Suppressor macrophage treated with lipopolysaccharide for 1 hour (primary cell): ENCODE measurements around the gene NEUROD2.

ENCODE experiments used
- DNase-seq, 3 donors: peaks; one replicate each; pipeline ENCODE4 v3.0.0-alpha.2; 2020 to 2022

NEUROD2 gene

DNA sequence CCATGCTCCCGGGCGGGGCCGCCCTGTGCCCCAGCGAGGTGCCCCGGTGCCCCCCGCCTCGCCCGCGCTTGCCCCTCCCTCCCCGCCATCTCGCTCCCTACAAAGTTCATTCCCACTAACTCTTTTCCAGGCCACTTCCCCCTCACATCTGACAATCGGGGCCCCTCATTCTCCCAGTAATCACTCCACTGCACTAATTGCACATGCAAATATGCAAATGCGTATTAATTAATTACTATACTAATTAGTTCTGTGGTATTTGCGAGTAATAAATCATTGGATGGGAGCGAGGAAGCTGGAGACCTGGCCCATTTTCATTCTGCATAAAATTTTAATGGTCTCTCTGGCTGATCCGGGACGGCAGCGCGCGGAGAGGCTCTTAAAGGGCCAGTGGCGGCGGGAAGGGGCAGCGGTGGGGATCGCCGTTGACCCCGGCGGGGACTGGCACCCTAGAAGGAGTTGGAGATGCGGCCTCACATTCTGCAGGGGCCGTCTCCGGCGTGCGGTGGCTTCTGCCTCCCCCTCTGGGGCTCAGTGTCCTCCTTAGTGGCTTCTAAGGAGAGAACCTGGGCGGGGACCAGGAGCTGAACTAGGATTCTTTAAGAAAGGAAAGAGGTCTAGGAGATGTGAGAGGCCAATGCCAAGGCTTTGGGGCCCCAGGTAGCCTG lies 10.7 kb upstream of the NEUROD2 start:
- DNase-seq, result peak in 1 of 3 donors; percentile 33

DNA sequence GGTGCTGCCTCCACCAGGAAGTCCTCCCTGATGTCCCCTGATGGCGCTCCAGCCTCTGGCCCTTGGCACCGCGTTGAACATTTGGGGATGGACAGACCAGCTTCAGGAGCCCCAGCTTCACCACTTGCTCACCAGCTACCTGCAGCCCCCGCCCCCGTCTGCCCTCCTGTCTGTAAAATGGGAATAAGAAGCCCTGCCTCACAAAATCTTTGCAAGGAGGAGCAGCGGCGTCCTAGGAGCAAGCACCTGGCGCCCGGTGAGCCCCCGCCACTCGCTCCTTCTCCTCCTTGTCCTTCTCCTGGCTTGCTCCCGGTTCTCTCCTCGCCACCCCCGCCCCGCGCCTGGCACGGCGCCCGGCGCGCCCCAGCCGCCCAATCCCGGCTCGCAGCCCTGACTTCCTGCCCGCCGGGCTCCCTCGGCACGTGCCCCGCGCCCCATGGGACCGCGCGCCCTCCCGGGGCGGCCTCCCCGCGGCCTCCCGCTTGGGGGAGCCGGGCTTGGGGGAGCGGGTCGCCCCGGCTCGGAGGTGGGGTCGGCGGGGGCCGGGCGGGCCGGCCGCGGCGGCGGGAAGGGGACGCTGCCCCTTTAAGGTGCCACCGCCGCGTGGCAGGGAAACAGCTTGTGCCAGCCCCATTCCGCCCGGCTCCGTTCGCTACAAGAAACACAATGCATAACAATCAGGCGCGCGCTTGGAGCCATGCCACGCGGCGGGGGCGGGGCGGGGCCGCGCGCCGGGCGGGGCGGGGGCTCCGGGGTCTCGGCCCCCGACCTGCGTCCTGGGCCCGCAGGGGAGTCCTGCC lies 9.9 kb upstream of the NEUROD2 start:
- peak; percentile 56 to 76 (median 58) for DNase-seq

- DNase-seq, result no peak
Measured at GRCh38 chr17:39617100-39617445, 9.4 kb upstream of the NEUROD2 start.

DNA sequence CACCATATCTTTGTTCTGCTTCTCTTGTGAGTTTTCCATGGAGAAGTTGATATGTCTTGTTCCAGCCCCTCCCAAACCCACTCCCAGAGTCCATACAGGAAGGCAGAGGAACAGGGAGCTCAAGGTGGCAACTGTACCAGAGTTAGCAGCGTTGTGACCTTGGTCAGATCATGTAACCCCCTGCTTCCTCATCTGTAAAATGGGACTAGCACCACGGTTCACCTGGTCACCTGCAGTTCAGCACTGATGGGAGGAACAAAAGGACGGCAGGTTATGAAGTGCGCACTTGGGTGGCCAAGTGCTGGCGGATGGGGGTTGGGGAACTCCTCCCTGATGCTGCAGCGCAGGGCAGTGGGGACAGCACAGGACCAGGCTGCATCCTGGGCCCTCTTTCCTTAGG lies 7.7 kb upstream of the NEUROD2 start:
- no peak for DNase-seq

- no peak for DNase-seq
Measured at GRCh38 chr17:39614545-39615157, 6.9 kb upstream of the NEUROD2 start.

DNA sequence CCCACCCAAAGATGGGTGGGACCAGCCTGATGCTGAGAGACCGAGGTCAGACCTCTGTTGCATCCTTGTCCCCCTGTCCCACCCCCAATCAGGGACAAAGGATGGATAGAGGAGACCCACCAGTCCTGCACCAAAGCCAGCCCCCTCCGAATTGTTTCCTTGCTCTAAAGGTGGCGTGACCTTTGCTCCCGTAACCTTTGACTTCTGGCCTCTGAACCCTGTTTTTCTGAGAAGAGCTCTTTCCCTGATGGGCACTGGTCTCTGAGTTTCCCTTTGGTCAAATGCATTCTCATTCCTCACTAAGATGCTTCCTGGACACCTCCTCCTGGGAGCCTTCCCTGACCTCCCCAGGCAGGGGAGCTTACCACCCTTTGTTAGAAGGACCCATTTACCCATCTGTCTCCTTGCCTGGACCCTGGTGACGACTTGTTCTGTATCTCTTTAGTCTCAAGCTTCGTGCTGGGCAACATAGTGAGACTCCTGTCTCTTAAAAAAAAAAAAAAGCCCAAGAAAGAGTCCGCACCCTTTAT lies 5.3 kb upstream of the NEUROD2 start:
- DNase-seq, result no peak

GRCh38 chr17:39612291-39612894 lies 4.7 kb upstream of the NEUROD2 start:
- DNase-seq, result no peak

DNA sequence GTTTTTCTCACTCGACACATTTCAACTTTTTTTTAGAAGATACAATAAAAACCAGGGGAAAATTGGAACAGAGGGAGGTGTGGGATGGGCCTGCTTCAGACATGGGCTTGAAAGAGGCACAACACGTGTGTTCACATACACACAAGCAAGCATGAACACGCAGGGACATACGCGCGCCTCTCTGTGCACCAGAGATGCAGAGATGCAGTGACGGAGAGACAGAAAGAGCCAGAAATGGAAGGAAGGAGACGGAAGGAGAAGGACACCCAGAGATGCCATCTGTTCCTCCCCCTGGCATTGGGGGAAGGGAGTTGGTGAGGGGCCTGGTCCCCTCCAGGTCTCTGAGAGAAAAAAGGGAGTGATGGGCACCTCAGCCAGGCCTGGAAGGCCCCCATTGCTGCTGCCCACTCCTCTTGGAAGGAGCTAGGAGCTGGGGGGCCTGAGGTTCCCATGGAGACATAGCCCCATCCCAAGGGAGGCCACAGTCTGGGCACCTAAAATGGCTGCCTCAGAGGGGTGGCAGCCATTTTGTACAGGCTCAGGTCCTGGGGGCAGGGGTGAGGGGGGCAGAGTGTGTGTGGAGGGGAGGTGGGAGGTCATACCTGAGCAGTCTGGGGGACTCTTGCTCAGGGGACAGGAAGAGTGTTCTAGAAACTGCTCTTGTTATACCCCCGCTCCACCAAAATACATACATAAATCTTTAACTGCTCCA lies 3.8 kb upstream of the NEUROD2 start:
- no peak for DNase-seq

GRCh38 chr17:39609416-39610025 lies 1.8 kb upstream of the NEUROD2 start:
- no peak for DNase-seq

DNA sequence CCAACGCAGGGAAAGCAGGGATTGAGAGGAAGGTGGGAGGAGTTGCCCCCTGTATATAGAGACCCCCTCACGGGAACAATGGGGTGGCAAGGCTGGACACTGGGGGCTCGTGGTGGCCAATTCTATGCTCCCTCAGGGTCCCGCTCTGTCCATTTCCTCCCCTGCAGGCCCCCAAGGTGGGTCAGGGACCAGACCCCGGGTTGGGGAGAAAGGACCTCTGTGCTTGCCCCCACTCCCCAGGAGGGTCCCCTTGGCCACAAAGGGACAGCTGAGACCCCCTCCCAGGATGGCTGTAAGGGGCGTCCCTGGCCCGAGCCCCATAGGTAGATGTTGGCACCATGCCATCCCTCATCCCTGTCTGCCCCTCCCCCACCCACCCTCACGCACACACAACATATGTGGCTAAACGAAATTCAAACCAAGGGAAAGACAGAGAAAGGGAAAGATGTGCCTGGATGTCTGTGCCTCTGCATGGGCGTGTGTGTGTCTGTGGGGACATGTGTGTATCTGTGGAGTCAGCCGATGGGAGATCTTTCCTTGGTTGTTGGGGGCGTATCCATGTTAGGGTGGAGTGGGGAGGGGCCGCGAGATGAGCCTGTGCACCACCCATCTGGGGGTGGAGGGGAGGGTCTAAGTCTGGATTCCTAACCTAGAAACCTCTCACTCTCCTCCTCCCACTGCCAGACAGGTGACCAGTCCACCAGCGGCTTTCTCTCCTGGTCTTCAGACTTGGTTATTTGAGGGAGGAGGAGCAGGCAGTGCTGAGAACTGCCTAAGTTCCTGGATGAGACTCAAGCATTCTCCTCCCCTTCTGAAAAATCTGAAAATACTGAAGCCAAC lies 642 bp upstream of the NEUROD2 start:
- no peak for DNase-seq

GRCh38 chr17:39607057-39607850 lies 466 bp downstream of the NEUROD2 start:
- no peak for DNase-seq

- DNase-seq, result peak in 1 of 3 donors; percentile 25
Measured at GRCh38 chr17:39606434-39607056, 1.2 kb downstream of the NEUROD2 start.

GRCh38 chr17:39605492-39606433 lies 2.0 kb downstream of the NEUROD2 start:
- peak in 1 of 3 donors; percentile 40 for DNase-seq

DNA sequence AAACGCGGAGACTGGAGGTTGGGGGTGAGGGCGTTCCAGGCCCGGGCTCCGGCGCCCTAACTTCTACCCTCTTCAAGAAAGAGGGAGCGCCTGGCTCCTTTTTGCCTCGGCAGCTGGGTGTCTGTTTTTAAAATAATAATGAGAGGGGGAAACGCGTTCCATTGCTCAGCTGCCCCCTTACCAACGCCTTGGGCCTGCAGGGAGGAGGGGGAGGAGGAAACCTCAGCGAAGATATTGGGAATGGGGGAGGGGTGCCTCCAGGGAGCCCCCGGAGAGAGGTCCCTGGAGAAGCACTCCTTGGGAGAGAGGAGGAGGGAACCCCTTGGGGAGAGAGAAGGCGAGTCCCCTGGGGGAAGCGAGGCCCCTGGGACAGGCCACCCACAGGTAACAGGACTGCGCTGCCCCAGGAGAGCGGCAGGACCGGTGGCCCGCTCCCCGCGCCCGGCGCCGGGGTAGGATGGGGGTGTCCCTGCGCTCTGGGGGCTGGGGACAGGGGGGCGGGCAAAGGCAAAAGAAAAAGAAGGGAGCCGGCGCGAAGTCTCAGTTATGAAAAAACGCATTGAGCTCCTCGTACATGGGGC lies 2.7 kb downstream of the NEUROD2 start:
- DNase-seq, result no peak

GRCh38 chr17:39603304-39604016 lies 4.3 kb downstream of the NEUROD2 start:
- DNase-seq, result peak; percentile 34 to 52 (median 43)

GRCh38 chr17:39602533-39603303 lies 5.0 kb downstream of the NEUROD2 start:
- no peak for DNase-seq
